DMS79 (cell line): ENCODE results near the gene TRABD2B.

ENCODE experiments used
- DNase-seq: peaks from one replicate; lab custom pipeline; 2025; lab: John Stamatoyannopoulos, UW

Gene TRABD2B

DNA sequence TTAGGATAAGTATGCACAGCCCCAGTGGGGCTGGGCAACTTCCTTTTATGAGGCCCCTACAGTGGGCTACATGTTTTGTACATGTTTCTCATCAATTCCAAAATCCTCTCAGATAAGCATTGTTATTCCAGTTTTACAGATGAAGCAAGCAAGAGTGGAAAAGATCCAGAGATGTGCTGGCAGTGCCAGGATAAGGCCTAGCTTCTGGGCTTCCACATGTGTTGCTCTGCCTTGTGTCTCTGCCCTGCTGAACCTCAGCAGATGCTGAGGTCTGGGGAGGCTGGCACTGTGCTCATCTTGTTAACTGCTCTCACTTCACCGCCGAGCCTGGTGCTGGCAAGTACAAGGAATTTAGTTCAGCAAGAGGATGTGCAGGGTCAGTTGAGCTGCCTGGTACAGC lies 202.1 kb downstream of the TRABD2B start:
- DNase-seq = no peak

DNA sequence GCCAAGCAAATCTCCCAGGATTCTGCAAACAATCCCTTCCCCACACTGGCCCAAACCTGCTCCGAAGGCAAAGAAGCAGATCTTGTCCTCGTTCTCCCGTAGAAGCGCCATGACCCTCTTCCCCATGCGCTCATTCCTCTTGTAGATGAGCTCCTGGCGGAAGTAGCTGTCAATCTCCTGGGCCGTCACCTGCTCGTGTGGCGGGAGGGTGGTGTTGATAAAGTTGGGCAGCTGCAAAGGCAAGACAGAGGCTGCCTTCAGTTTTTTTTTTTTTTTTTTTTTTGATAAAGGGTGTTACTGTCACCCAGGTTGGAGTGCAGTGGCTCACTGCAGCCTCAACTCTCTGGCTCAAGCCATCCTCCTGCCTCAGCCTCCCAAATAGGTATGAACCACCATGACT lies 202.7 kb downstream of the TRABD2B start:
- no peak for DNase-seq

DNA sequence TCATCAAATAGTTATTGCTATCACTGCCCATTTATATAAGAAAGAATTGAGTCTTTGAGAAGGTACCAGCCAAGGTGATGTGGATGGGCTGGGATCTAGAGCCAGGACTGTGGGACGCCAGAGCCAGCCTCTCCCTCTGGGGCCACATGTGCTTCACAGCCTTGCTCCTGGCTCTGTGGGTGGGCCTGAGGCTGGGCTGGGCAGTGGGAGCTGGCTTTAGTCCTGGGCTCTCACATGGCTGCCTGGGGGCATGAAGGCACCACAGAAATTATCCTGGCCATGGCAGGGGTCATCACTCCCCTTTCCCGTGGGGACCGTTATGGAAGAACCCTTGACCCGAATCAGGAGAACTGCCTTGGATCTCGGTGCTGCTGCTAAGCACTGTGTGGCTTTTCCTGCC lies 203.1 kb downstream of the TRABD2B start:
- DNase-seq = no peak

DNA sequence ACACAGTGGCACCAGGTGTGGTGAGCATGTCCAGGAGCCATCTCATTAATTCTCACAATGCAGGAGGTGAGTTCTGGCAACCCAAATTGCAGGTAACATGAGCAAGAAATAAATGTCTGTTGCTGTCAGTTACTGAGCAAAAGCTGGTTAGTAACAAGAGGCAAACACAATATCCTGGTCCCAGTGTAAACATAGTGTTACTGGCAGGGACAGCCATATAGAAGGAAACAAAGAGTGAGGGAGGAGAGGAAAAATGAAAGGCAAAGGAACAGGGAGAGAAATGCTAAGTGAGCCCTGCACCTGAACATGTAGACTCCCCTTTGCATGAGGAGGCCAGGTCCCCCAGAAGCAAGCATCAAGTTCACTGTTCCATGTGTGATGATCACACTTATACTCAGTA lies 203.6 kb downstream of the TRABD2B start:
- DNase-seq = no peak

DNA sequence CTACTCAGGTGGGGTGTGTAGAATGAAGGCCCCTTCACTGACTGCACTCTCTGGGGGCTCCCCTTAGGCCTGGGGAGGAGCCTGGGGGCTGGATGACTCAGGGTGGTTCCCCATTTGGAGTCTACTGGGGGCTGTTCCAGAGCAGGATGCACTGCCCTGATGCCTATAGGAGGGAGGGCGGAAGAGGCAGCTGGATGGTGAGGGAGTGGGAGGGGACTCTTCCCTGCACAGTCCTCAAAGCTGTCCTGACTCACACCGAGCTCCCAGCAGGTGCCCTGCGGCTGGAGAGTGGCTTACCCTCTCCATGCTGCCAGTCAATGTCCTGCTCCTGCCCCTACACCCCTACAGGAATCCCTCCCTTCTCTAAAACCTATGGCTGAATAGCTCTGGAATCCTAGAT lies 204.4 kb downstream of the TRABD2B start:
- DNase-seq = no peak

DNA sequence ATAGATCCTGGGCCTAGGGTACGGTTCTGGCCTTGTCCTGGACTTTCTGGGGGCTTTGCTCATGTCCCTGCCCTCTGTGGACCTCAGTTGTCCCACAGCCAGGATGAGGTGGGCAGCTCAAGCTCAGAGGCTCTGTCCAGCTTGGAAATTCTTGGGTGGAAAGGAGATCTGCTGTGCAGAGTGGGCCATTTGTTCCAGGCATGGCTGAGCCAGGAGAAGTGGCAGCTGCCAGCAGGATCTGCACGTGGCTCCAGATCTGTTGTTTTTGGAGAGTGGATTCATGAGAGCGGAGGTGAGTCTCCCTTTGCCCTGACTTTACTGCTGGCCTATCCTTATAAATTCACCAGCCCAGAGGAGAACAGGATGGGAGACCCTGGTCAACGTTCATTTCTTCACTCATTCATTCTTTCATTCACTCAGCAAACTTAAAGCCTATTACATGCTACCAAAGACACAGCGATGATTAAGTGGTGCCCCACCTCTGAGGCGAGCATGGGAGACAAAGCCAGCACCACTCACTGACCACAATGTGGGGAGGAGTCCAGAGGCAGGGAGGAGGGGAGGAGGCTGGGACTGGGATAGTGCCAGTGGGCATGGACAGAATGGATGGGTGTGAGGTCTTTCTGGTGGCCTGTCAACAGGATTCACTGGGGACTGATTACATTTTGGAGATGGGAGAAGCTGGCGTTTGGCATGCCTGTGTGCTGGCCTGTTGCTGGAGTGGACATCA lies 205.1 kb downstream of the TRABD2B start:
- DNase-seq = no peak

DNA sequence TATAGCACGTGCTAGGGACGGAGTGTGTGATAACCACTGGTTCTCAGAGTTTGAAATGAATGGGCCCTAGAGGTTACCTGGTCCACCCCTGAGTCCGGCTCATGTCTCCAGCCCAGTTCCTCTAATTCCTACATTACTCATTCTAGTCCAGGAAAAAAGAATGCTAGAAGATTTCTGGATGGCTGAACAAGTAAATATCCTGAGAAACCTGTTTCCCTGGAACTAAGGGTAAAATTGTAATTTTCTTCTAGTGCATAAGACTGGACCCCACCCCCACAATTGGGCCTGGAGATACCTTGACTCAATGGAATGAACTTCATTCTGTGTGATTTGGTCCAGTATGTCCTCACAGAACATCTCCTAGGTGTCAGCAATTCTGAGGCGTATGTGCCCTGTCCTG lies 208.4 kb downstream of the TRABD2B start:
- no peak for DNase-seq

DNA sequence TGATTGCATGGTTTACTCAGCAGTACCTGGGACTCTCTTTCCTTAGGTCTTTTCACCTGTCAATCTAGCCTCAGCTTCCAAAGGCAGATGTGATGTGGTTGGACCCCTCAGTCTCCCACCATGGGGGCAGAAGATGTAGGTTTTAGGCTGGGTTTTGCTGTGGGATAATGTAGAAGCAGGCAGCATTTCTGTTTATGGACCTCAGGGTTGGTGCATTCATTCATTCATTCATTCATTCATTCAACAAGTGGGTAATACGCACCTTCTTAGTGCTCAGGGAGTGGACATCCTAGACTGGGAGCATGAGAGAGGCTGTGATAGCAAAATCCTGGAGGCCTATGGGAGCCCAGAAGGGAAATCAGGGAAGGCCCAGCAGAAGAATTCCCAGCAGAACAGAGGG lies 209.6 kb downstream of the TRABD2B start:
- DNase-seq = no peak

DNA sequence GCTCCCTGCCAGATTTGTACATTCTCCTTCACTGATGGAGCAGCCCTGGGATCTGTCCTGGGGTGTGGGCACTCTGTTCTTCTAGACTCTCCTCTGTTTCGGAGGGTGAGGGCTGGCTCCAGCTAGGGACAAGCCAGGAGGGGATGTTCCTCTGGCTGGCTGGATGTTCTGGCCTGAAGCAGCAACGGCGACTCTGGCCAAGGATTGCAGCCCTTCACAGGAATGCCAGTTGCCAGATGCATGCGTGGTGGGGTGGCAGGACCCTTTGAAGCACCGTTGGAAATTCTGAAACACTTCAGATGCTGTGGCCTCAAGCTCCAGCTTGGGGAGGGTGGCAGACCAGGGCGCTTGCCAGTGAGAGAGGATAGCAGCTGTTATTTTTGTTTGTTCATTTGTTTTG lies 210.9 kb downstream of the TRABD2B start:
- no peak for DNase-seq

DNA sequence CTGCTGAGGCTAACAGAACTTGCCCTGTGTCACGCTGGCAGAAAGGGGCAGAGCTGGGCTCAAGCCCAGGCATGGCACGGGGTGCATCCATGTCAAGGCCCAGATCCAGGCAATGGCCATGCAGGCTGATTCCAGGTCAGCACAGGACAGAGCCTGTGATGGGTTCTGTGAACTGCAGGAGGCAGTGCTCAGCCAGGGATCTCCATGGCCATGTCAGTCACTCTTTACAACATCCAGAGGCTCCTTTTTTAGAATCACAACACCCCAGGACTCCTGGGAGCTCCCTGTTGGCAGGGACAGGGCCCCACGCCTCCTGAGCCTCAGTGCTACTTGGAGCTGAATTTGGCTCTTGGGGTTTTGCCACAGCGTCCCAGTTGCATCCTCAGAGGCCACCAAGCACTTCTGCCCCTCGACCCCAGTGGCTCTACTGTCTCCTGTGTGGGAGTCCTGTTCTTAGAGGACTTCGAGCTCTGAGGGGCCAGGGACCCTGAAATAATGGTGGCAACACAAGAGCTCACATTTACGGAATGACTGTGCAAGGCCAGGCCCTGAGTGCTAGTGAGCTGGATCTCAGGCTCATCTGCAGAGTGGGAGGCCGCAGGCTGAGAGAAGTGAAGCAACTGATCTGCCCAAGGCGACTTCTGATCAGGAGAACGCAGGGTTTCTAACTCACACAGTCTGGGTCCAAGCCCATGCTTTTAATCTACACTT lies 211.5 kb downstream of the TRABD2B start:
- DNase-seq = no peak

DNA sequence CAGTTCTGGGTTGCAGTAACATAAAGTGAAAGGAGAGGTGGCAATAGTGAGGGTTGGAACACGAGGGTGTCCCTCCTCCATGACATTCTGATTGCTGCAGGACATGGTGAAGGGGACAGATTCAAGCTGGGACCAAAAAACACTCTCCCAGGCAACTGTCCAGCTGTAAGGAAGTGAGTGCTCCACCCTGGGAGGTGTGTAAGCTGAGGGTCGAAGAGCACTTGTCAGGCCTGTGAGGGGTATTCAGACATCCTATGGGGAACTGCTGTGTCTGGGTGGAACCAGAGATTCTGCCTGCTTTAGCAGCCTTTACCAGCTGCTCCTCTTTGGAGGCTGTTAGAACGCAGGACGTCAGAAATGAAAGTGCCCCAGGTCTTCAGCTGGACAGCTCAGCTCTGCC lies 212.1 kb downstream of the TRABD2B start:
- no peak for DNase-seq

DNA sequence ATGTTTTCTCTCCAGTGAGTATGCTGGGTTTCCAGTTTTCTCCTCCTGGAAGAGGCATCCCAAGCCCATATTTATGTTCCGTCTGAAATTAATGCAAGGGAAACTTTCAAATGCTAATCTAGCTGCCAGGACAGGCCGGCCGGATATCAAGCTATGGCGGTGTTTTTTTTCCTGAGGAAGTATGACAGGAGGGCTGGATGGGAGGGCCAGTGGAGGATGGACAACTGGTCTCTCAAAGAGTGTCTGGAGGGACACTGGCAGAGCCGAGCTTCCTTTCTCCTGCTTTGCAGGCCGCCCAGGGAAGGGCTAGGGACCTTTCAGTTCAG lies 212.7 kb downstream of the TRABD2B start:
- DNase-seq = no peak

DNA sequence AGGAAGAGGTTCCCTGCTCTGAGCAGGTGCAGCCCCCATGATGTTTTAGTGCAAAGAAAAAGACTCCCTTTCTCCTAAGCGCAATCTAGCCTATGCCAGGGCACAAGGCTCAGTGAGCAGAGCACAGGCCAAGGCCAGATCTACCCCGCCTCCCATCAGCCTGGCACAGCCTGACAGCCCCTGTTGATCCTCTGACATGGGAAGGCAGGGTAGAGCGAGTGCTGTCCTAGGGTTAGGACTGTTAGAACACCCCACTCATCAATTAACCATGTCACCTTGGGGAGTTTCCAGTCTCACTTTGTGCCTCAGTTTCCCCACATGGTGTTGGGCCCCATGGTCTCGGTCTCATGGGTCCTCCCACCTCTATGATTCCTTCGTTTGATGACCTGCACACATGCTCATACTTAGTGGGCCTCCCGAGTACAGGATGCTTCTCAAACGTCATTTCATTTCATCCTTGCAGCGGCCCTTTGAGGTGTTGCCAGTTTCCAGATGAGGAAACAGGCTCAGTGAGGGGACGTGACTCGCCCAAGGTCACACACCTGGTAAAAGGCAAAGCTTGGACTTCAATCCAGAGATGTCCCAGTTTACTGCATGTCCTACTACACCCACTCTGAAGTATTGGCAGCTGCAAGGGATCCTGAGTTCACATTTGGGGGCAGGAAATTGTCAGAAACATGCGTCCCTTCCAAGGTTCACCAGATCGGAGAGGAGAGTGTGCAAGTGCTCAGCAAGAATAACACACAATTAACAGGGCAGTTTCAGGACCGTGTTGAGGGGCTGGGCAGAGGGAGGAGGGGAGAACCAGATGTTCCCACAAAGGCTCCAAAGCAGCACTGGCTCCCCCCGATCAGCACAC lies 213.3 kb downstream of the TRABD2B start:
- no peak for DNase-seq

DNA sequence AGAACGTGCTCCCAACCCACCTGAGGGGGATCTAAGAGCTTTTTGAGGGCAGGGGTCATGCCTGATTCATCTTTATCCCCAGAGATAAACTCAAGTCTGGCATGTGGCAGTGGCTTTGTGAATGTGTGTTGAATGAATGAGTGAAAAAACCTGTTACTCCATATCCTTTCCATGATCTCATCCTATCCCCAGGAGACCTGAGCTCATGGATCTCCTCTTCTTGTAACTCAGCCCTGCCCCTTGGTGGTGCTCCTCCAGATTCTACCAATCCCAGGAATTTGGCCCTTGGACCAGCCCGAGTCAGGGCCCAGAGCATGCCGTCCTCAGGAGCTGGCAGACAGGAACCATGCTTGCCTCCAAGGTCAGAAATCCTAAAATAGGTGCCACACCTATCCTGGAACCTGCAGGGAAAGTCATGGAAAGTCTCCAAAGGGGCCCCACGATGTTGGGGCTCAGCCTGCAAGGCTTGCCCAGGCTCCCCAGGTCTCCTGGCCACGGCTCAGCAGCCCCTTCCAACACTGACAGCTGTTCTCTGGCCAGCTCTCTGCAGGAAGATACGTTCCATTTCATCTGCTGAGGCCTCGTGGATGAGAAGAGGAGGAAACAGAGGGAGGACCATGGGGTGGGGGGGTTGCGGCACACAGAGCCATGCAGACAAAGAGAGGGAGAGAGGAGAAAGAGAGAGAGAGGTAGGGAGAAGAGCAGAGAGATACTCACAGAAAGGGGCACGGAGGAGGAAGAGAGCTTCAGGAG lies 214.6 kb downstream of the TRABD2B start:
- DNase-seq = no peak

DNA sequence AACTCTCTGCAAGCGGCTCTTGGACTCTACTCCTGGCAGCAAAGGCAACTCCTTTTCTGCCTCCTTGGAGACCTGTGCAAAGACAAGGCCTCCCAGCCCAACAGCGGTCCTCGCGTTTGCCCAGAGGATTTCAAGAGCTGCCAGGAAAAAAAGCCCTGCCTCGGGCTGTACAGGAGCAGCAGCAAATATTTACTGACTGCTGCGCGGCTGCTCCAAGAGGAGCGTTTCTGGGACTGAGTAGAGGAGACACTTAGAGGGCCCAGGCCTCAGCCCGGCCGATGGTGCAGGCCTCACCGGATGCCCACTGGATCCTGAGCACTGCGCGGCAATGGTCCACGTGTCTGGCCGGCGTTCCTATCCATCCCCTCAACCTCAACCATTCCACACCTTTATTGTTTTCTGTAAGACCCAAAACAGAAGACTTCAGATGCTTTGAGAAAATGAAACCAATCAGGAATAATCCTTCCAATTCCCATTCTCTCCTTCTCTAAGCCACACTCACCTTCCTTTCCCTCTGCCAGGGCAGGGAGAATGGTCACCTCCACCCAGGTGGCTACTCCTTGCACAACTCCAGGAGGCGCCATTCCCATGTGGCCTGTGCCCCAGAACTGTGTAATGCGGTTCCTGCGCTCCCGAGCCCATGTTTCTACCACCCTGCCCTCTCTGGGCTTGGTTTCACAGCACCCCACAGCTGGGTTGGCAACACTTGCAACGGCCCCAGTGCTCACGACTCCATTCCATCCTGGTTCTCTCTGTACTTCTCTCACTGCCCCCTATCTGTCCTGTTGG lies 215.8 kb downstream of the TRABD2B start:
- DNase-seq = no peak

DNA sequence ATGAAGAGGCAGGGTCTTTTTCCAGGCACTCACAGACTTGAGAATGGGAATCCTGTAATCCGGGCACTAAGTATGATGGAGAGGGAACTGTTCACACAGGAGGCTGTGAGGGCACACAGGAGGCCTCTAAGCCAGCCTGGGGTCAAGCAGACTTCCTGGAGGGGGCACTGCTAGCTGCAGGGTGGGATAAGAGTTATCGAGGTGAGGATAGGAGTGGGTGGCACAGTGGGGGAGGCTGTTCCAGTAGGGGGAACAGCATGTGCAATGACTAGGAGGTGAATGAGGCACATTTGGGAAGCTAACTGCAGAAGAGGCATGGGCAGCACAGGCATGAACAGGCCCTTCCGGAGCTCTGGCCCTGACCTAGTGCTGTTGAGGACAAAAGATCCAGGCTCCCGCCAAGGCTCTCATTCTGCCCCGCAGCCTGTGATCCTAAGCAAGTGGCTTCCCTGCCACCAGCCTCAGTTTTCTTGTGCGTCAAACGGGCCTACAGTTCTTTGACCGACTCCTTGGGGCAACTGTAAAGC lies 216.7 kb downstream of the TRABD2B start:
- DNase-seq = no peak

DNA sequence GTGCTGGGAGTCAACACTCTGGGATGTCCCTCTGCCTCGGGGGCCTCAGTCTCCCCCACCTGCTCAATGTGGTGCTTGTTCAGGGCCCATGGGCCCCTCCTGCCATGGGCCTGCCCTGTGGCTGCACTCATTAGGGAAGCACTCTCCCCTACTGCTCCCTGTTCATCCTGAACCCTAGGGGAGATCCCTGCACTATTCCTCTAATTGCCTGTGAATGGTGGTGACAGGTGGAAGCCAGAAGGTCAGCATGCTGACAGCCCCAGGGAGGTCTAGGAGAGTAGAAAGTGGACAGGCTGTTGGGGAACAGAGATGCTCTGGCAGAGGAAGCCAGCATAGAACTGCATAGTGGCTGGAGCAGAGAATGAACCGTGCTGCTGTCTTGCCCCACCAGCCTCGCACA lies 217.6 kb downstream of the TRABD2B start:
- no peak for DNase-seq

DNA sequence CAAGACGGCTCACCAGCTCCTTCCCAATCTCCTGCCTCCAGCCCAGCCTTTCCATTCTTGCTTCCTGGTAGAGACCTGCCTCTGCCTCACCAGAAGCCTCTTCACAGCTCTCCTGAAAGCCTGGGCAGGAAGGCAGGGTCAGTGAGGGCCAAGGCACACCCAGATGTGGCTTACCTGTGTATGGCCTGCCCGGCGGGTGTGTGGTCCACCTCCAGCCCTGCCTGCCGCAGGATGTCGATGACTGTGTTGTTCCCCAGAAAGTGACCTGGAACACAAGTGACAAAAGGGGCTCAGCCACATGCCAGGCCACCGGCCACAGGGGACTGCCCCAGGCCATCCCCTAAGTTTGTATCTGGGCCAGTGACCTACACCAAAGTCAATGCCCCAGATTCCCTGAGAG lies 218.9 kb downstream of the TRABD2B start:
- no peak for DNase-seq

DNA sequence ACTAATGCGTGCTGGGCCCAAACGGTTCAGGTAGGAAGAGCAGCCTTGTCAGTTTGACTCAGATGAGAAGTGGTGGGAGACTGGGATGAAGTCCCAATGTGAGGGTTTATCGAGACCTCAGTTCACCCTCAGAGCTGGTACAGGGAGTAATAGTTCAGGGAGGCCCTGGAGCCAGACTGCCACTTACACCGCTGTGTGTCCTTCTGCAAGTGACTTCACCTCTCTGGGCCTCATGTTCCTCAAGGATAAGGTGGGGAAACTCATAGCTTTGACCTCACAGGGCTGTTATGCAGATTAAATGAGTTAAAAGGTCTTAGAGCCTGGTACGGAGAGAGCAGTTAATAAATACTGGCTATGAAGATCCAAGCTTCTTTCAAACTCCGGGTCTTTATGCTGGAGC lies 219.9 kb downstream of the TRABD2B start:
- no peak for DNase-seq

DNA sequence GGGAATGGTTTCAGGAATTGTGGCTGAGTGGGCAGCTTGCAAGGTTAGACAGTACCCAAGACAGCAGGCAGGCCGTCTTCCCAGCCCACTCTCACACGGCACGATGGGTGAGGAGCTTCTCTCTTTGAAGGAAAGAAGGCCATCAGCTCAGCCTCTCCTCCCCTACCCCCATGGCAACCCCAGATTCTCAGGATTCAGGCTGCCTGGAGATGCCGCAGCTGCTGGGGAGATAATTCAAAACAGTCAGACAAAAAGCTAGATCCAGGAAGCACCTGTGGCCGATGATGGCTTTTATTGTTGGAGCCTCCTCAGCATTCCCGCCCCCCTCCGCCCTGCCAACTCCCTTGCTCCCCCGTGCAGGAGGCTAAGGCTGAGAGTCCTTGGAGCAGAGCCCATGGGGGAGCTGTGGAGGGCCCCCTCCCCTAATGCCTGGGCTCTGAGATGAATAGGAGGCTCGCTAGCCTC lies 220.5 kb downstream of the TRABD2B start:
- DNase-seq = no peak
